ENCODE data around the gene MEF2B.

The MEF2B gene

DNA sequence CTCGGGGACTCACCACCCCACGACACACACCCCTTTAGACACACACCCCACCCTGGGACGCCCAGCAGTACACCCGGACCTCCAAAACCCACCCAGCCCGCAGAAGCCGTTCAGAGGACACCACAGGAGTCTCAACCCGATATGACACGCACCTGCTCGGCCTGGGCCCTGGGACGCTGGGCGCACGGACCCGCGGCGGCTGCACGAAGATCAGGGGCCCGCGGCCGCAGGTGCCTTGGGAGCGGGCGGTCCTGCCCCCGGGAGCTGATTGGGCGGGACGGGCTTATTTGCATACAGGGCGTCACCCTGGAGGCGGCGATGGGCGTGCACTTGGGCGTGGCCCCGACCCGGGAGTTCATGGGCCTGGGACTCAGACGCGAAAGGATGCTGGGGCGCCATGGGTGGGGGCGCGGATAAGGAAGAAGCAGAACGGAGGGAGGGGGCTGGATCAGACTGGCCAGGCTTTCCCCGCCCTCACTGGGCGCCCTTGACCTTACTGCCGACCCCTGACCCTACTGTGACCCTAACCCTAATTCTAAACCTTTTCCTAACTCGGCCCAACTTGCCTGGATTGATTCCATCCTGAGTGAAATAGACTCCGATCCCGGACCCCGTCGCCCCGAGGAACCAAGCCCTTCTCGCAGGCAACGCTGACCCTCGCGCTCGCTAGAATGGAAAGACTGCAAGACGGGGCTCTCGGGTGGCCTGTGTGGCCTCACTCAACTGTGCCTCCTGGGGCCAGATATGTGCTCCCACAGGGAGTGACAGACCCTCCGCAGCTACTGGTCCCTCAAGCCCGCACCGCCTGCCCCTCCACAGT is at the start of gene MEF2B:
MEF2B (minus strand) TSS at position 211 of the 820 bp plus-strand sequence. CDS start 19,528 bp downstream, outside the sequence.
- no peak within 1 kb of the TSS; the same call in 1 of the 2 replicates for H3K4me3 ChIP-seq (ENCODE audit: low read length)
- TF ChIP-seq, protein P1, sequence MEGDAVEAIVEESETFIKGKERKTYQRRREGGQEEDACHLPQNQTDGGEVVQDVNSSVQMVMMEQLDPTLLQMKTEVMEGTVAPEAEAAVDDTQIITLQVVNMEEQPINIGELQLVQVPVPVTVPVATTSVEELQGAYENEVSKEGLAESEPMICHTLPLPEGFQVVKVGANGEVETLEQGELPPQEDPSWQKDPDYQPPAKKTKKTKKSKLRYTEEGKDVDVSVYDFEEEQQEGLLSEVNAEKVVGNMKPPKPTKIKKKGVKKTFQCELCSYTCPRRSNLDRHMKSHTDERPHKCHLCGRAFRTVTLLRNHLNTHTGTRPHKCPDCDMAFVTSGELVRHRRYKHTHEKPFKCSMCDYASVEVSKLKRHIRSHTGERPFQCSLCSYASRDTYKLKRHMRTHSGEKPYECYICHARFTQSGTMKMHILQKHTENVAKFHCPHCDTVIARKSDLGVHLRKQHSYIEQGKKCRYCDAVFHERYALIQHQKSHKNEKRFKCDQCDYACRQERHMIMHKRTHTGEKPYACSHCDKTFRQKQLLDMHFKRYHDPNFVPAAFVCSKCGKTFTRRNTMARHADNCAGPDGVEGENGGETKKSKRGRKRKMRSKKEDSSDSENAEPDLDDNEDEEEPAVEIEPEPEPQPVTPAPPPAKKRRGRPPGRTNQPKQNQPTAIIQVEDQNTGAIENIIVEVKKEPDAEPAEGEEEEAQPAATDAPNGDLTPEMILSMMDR (conservative IDR thresholded peaks at IDR 0.05; ENCODE audit: low read length): no peak
- DNase-seq (ENCODE audit: low read depth): peak; percentile 41

DNA sequence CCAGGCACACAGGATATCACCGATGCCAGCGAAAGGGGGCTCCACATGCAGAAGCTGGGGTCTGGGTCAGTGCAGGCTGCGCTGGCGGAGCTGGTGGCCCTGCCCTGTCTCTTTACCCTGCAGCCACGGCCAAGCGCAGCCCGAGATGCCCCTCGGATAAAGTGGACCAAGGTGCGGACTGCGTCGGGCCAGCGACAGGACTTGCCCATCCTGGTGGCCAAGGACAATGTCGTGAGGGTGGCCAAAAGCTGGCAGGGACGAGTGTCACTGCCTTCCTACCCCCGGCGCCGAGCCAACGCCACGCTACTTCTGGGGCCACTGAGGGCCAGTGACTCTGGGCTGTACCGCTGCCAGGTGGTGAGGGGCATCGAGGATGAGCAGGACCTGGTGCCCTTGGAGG is 48.8 kb upstream of the MEF2B start:
- TF ChIP-seq, protein P1 (conservative IDR thresholded peaks at IDR 0.05; ENCODE audit: low read length): no peak
- DNase-seq (ENCODE audit: low read depth): no peak
- H3K4me3 ChIP-seq (ENCODE audit: low read length): no peak overlapping the region

DNA sequence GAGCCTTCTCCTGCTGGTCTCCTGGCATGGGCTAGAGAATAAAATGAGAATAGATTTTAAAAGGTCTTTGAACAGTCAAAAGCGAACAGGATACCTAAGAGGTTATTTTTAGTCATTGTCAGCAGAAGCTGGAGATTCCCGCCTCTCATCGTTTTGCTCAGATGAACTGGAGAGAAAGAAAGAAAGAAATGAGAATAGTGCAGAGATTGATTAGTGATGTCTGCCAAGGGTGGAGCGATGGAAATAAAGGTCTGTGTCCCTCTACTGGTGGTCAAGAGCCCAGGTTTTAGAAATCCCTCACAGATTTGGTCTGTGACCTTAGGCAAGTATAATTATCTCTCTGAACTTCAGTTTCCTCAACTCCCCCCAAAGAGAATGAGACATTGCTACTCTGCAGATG is 47.0 kb upstream of the MEF2B start:
- H3K4me3 ChIP-seq (ENCODE audit: low read length): no peak overlapping the region
- DNase-seq (ENCODE audit: low read depth): peak; percentile 8
- TF ChIP-seq, protein P1 (conservative IDR thresholded peaks at IDR 0.05; ENCODE audit: low read length): no peak

DNA sequence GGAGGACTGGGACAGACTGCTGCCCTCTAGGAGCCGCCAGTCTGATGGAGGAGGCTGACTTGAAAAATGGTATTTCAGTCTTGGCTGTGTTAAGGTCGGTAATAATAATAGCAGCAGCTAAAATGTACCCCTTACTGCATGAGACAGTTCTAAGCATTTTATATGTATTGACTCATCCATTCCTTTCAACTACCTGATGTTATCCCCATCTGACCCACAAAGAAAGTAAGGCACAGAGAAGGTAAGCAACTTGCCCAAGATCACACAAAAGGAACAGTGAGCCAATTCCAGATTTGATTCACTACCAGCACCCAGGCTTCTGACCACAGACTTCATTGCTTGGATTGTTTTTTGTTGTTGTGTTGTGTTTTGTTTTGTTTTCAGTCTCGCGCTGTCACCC is 45.7 kb upstream of the MEF2B start:
- TF ChIP-seq, protein P1 (conservative IDR thresholded peaks at IDR 0.05; ENCODE audit: low read length): no peak
- H3K4me3 ChIP-seq (ENCODE audit: low read length): no peak overlapping the region
- no peak for DNase-seq (ENCODE audit: low read depth)

DNA sequence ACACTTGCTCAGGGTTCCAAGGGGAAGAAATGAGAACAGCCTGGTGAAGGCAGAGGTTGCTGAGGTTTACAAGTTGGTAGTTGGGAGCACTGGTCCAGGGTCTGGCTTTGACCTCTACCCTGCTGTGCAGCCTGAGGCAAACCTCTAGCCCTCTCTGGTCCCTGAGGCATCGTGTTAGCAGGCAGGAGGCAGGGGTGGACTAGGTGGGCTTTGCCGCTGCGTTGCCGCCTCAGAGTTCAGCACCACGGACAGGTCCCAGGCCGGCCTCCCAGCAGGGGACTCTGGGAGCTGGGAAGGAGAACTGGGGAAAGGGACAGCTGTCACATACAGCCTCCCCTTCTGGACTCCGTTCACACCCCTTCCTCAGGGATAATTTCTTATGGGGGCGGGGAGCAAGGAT is 44.8 kb upstream of the MEF2B start:
- TF ChIP-seq, protein P1 (conservative IDR thresholded peaks at IDR 0.05; ENCODE audit: low read length): no peak
- no peak overlapping the region for H3K4me3 ChIP-seq (ENCODE audit: low read length)
- DNase-seq (ENCODE audit: low read depth): peak; percentile 18

DNA sequence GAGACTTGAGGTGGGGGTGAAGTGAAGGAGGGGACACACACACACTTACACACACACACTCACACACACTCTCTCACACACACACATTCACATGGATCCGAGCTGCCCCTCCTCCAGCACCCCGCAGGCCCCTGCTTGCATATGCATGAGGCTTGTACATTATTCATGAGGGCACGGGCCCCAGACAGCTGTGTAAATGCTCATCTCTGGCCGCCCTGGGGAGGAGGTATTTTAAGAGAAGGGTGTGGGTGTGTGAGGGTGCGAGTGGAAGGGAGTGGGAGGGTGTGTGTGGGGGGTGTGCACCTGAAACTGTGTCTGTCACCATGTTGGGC is 44.1 kb upstream of the MEF2B start:
- TF ChIP-seq, protein P1 (conservative IDR thresholded peaks at IDR 0.05; ENCODE audit: low read length): no peak
- no peak for DNase-seq (ENCODE audit: low read depth)

DNA sequence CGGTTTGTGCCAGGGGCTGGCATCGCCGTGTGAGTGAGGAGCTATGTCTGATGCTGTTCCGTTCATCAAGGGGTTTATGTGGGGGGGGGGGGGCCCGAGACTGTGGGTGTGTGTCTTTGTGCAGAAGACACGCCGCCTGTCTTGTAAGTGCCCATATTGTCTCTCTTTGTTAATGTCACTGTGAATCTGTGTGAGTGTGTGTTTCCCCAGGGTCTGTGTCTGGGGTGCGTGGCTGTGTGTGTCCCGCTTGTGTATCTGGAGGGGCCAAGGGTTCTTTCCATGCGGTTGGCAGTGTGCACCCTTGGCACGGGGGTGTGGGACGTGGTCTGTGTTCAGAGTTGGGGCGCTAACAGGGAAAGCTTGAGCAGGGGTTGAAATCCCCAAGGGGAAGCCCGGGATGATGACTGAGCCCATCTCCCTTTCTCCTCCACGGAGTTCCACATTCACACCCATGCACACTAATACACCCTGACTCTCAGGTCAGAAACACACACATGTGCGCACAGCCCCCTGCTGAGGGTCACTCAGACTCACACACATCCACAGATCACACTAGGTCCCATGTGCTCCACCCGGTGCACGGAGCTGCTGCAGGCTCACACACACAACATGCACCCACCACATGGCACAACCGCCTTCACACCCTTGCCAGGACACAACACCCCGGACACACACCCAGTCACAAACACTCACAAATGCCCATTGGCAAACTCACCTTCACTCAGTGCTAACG is 43.5 kb upstream of the MEF2B start:
- TF ChIP-seq, protein P1 (conservative IDR thresholded peaks at IDR 0.05; ENCODE audit: low read length): no peak
- H3K4me3 ChIP-seq (ENCODE audit: low read length): no peak overlapping the region
- DNase-seq (ENCODE audit: low read depth): no peak

More for the DNA sequence above, 44.1 kb upstream of the MEF2B start:
- H3K4me3 ChIP-seq (ENCODE audit: low read length): no peak overlapping the region
